ENCODE measurements around the gene CDKN2D.
"Not testable (repeated sequence)": the region's sequence is repeated elsewhere in the genome, so short reads cannot be mapped to it uniquely, and the experiment has no call there.

CDKN2D gene

DNA sequence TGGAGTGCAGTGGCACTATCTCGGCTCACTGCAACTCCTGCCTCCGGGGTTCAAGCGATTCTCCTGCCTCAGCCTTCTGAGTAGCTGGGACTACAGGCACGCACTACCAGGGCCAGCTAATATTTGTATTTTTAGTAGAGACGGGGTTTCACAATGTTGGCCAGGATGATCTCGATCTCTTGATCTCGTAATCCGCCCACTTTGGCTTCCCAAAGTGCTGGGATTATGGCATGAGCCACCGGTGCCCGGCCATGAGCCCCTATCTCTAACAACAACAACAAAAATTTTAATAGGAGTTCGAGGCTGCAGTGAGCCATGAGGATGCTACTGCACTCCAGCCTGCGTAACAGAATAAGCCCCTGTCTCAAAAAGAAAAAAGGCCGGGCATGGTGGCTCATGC lies 13.3 kb upstream of the CDKN2D start:
- no peak for DNase-seq

DNA sequence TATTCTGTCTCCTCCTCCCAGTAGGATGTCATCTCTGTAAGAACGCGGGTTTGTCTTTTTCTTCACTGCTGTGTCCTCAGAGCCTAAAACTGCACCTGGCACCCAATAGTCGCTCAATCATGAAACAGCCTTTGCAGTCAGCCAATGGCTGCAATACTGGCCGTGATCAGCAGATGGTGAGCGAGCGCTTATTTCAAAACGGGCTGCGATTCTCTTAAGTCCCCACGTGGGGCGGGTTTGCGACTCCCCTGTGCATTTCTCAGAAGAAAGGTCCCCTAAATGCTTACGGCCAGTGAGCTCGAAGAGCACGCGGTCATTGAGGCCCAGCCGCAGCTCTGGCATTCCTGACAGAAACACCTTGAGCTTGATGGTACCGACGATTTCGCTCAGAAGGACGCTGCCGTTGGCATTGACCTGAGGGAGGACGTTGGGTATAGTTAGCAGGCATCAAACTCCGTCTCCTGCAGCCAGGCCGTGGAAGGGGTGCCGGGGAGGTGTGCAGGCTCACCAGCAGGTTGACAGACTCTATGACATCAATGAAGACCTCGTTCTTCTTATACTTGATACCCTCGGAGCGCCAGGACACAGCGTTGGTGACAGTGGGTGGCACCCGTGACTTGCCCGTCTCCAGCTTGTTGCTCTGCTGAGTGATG lies 12.3 kb upstream of the CDKN2D start:
- DNase-seq = peak in 56 of 58 donors; percentile 27 to 90 (median 73)

DNA sequence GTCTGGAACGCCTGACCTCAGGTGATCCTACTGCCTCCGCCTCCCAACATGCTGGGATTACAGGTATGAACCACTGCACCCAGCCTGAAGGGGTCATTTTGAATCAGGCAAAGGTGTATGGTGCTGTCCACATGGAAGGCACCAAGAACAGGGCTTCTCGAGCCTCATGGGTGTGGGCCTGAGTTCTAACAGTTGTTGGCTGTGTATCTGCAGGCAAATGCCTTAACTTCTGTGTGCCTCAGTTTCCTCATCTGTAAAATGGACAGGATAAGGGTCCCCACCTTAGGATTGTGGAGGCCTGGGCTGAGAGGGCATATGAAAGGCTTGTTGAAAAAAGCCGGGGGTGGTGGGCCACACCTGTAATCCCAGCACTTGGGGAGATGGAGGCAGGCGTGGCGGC lies 9.2 kb upstream of the CDKN2D start:
- no peak for DNase-seq

DNA sequence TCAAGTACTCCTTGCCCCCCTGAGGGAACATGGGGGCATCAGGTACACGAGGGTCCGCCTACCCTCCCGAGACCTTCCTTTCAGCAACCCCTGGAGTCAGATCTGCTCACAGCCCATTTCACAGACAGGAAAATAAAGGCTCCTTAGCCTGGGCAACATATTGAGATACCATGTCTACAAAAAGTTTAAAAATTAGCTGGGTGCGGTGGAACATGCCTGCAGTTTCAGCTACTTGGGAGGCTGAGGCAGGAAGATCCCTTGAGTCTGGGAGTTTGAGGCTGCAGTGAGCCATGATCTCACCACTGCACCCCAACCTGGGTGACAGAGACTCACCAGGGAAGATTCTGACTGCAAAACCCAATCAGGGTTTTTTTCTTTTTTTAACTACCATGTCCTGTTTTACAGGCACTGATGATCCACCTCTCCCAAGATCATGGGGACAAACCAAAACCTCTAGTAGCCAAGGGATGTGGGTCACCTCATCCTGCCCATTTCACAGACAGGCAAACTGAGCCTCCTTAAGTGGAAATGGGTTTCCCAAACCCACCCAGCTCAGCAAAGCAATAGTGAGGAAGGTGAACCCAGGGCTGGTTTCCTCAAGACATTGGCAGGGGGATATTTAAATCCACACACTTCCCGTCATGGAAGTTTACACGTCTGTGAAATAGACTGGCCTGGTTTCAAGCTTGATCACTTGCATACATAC lies 6.4 kb upstream of the CDKN2D start:
- no peak for DNase-seq

DNA sequence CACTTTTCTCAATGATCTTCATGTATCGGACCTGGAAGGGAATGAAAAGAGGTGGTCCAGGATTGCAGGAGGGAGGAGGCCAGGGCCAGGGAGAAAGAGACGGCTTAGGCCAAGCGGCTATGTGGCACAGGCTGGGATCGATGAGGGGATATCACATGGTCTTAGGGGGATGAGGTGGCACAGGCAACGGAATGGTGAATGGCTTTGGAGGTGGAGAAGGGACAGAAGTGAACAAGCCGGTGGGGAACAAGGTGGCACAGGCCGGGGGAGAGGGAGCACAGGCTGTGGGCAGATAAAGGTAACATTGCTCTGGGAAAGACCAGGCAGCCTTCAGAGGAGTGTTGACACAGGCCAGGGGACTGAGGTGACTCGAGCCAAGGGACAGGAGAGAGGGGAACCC lies 5.7 kb upstream of the CDKN2D start:
- DNase-seq = no peak

DNA sequence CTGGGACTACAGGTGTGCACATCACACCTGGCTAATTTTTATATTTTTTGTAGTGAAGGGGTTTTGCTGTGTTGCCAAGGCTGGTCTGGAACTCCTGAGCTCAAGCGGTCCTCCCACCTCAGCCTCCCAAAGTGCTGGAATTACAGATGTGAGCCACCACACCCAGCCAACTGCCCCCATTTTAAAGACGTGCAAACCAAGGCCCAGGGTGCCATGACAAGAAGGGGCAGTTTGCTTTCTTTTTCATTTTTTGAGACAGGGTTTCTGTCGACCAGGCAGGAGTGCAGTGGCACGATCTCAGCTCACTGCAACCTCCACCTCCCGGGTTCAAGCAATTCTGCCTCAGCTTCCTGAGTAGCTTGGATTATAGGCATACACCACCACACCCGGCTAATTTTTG lies 5.0 kb upstream of the CDKN2D start:
- DNase-seq = not testable (repeated sequence)

DNA sequence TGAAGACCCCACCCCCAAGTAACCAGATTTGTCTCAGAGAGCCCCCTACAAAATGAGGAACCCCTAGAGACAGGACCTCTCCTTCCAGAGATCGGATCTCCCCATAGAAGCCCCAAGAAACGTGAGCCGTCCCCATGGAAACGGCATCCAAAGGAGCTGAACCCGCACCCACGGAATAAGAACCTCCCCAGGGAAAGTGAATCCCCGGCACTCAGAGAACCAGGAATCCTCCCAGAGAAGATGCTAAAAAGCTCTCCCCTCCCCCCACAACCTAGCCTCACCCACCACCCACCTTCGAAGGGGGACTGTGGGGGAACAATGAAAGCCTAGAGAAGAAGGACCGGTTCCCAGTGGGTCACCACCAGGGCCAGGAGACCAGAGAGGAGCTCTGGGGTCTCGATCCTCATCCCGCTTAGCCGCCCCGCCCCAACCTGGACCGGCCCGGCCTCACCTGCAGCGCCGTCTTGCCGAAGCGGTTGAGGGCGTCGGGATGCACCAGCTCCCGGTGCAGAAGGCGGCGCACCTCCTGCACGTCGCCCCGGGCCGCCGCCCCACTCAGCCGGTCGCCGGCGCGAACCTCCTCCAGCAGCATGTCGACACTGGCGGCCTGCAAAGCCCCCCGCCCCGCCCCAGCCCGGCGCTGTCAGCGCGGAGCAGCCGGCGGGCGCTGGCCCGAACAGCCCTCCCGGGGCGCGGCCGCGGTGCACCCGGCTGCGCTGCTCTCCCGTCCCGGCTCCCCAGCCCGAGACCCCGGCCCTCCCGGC lies 535 bp downstream of the CDKN2D start:
- peak in 17 of 58 donors; percentile 9 to 69 (median 46) for DNase-seq

DNA sequence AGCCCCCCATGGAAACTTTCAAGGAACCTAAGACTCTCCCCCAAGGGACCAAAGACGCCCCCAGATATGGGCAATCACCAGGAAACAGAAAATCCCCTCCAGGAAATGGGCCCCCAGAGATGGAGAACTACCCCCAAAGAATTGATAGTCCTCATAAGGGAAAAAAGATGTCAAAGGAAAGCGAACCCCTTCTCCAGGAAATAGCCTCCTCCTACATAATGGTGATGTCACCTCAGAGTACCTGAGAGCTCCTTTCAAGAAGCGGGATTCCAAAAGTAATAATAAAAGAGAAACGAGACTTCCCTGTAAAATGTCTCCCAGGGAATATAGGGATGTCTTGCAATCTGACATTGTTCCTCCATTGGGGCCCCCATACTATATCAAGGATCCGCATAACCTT lies 1.1 kb downstream of the CDKN2D start:
- DNase-seq = no peak

DNA sequence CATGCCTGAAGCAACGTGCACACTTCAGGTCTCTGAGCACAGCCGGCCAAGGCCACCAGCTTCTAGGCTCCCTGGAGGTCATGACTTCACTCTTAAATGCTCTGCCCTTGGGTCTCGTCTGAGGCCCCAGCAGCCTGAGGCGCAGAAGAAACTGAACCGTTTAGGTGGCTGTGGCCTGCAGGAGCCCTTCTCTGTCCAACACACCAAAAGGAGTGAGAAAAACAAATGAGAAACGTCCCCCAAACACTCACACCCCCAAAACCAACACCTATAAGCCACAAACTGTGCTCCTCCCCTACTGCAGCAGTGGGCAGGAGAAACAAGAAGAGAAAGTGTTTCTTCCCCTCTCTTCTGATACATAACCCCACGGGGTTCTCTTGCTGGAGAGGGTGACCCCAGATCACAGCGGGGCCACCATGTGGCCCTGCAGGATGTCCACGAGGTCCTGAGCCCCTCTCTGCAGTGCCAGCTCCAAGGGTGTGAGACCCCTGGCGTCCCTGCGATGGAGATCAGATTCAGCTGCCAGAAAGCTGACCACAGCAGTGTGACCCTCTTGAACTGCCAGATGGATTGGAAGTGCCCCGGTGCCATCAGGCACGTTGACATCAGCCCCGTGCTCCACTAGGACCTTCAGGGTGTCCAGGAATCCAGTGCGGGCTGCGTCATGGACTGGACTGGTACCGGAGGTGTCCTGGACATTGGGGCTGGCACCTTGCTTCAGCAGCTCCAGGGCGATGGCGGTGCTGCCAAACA lies 1.9 kb downstream of the CDKN2D start:
- DNase-seq = peak in 4 of 58 donors; percentile 4 to 26 (median 12)

DNA sequence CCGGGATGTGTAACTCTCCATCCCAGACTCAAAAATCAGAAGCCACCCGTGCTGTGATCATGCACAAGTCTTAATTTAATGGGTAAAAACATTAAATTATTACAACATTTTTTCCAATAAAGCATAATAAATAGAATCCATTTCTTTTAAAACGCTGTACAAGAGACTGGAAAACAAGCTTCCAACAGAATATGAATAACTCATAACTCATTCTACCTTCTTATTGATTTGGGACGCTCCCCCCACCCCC lies 2.4 kb downstream of the CDKN2D start:
- no peak for DNase-seq

DNA sequence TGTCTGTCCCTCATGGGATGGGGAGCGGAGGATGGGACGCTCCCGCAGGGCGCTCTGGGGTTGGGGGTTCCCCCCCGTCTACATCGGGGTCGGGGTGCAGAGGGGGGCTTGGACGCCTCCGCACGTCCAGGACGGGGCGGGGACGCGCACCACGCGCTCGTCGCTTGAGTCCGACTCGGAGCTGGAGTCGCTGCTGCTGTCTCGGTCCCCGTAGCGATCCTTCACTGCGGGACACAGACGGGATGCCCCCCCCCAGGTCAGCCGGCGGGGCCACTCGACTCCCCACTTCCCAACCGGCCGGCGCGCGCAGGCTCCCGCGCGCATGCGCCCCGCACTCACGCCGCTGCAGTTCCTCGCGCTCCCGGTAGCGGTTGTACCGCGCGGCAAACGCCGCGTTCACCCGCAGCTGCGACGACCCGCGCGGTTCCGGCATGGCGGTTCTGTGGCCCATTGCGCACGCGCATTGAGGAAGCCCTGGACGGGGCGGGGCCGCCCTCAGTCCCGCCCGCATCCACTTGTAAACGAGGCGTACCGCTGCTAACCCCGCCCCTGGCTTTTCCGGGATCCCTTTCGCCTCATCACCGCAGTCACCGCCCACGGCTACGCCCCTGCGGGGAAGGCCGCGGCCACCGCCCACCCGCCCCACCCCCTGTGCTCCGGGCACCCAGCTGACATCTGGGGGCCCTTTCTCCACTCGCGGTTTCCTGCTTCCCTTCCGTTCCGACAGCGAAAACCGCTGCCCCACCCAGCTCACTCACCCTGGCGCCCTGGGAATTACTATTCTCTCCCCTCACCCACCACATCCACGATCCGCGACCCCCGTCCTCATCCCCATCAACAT lies 3.0 kb downstream of the CDKN2D start, which contains the start of gene KRI1:
TSS of gene KRI1 (minus strand) at position 444 of the 841 bp plus-strand sequence. CDS start at position 433, 11 bp downstream.
- DNase-seq = peak; percentile 70 to 98 (median 94)

DNA sequence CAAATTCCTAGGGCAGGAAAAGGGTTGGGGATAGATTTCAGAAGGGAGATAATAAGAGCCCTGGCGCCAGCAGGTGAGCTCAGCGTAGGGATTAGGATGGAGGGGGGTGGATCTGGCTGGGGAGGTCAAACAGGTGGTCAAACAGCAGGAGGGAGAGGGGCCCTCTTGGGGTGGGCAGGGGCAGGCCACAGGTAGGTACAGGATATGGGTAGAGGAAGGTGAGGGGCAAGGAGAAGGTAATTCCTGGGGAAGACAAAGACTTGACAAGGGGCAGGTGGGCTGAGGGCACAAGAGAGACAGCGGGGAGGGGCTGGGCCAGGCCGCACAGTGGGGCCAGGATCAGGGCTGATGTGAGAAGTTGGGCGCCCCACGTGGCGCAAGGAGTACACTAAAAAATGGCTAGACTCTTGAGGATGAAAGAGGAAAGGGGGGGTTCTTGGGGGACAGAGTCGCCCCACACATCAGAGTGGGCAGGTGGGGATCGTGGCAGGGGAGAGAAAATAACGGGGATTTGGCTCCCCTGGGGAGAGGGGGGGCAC lies 3.7 kb downstream of the CDKN2D start:
- peak in 7 of 58 donors; percentile 21 to 49 (median 32) for DNase-seq

DNA sequence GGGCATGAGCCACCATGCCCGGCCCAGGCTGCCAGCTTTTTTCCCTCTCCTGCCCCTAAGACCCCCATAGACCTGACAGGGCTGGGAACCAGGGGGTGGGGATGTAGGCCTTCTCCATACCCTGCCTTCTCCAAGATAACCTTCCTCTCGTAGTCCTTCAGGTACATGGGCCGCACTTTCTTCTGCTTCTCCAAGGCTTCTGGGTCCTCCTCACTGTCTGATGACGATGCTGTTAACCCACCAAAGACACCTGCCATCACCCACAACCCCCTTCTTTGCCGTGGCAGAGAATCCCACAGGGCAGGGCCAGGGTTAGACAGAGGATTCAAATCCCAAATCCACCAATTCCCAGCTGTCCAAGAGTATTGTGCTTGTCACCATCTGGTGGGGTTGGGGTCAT lies 6.2 kb downstream of the CDKN2D start:
- DNase-seq = no peak

DNA sequence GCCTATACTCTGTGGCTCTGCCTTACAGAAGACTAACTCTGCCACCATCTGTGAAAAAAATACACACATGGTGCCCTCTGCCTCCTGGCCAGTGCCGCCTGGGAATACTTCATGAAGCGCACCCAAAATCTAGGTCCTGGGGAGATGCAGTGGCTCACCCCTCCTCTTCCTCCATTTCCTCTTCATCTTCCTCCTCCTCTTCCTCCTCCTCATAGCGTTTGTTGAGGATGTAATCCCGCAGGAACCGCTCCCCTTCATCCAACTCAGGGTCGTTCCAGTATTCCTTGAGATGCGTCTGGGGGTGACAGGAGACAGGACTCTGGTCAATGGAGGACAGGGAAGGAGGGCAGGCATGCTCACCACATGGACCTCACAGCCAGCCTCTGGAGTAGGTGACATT lies 8.6 kb downstream of the CDKN2D start:
- no peak for DNase-seq

DNA sequence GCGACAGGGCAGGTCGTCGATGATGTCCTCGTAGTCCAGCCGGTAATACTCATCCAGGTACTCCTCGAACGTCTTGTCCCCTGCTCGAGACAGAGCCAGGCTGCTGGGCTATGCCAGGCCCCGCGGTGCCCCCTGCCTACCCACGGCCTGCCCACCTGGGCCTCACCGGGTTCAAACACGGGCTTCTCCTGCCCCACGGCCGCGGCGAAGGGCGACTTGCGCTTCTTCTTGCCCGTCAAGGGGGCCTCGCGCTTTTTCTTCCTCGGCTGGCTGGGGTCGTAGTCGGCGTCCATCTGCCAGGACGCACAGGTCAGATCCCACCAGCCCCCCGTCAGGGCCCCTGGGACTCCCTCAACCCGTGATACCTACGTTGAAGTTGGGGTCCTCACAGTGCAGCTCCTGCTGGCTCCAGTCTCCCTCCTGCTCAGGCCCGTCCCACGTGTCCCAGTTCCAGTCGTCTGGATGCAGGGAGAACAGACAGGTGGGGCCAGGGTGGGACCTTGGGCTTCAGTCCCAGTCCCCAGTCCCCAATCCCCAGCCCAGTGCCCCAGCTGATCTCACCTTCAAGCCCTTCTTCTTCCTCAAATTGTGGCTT lies 11.1 kb downstream of the CDKN2D start:
- no peak for DNase-seq

DNA sequence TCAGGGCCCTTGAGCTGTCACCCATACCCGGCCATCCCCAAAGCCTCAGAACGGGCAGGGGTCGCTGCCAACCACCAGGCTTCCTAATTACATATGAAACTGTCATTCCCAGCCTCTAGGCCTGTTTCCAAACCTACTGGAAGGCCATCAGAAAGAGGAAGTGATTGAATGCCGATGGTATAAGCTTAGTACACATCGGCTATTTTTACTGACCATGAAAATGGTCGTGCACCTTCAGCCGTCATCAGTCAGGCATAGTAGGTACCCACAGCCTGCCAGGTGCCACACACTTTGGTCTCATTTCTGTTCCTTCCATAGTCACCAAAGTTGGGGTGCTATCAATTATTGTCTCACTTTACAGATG lies 13.2 kb downstream of the CDKN2D start:
- no peak for DNase-seq

DNA sequence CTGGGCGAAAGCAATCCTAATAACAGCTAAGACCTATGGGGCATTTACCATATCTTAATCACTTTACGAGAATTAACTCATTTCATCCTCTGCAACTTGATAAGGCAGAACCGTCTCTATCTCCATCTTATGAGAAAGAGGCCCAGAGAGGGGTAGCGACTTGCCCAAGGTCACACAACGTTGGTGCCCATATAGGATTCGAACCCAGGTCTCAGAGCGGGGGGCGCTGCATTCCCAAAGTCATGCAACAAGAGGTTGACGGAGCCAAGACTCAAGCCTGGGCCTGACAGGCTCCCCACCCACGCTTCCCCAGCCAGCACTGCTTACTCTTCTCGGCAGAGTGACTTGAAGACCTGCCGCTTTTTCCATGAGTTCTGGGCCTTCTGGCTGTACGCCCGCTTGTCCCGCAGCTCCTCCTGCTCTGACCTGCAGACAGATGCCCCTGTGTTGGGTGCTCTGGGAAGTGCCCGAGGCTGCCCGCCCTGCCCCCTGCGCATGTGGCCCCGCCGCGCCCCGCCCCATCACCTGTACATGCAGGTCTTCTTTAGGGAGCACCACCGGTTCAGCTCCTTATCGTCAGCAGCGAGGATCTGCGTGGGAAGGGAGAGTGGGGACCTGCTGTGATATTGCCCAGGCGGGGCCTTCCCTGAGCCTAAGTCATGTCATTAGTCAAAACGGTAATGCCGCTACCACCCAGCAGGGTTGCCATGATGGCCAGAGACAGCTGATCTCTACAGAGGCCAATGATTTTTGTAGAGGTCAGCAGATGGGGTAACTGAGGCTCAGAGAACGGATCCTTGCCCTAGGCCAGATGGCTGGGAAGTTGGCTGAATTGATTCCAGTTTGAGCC lies 13.8 kb downstream of the CDKN2D start:
- DNase-seq = no peak

DNA sequence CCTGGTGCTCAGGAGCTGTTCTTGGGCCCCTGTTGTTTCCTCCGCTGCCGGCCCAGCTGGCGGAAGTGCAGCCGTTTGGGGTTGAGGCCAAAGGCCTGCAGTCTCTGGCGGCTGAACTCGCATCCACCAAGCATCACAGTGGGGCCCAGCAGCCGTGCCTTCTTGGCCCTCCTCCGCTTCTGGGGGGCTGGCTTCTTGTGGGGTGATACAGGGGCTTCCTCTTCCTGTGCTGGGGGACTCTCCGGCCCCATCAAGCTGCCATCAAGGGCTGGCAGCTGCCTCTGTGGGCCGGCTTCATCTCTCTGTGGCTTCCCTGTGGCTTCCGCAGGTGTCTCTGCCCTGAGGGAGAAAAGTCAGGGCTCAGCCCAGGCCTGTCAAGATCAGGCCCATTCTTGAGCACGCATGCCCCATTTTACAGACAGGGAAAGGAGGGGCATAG lies 14.8 kb downstream of the CDKN2D start:
- no peak for DNase-seq

DNA sequence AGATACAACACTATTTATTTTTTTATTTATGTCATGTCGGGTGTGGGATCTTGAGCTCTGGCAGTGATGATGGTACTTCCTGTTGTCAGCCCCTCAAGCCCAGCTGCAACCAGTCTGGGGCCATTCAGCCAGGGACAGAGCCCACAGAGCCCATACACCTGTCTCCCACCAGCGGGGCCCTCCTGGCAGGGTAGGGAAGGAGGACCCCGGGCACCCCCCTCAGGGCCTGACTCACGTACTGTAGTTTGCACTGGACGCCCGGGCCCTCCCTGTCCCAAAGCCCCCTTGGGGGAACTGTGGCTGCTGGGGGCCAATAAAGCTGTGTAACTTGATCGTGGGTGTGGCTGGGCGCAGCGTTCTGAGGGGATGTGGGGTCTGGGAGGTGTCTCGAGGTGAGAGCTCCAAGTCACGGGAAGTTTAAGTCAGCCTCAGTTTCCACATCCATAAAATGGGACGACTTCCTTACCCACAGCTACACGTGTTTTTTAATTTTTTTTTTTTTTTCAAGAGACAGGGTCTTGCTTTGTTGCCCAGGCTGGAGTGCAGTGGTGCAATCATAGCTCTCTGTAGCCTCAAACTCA lies 15.6 kb downstream of the CDKN2D start:
- DNase-seq = no peak

All from anterior cingulate cortex (tissue), 58 donors.